ENCODE results near the gene MTMR2. TPM values are rescaled to one million over a fixed set of nuclear protein-coding genes. Genes with fewer than 3 reads are reported as not detected.

Gene MTMR2
- total and polyA plus RNA-seq, 2 of the 13 experiments (the other 11 are each of a cell fraction or from before 2014, with no cell fraction given) = 12.7 to 22.3 TPM

DNA sequence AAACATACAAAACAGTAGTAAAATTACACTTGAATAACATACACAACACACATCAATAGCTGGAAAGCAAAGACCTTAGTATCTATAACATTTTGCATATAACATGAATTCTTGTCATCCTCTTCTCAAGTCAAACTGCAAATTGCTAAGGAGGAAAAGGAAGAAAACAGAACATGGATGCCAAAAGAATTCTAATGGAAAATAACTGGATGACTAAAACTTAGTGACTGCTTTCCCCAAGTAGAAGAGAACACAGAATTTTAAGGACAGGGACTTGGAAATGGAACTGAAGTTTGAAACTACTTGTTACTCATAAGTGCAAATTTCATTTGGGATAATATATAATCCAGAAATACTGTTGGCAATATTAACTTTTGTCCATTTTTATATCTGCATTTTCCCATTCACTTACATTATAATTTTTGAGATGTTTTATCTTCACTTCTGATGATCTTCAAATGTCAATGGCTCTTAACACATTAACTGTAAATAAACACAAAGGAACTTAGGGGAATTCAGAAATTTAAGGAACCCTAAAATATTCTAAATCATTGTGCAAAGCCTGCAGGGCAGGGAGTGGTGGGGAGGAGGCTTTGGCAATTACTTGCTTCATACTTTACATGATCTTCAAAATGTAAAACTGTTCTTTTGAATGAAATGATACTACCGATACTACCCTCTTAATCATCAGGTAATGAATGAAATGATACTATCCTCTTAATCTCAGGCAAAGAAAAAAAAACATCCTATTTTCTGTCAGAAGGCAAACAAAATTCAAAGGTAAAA is 9.9 kb downstream of the MTMR2 start:
- Histone ChIP-seq H3K27ac (ENCODE audit: extremely low read length, insufficient read depth, low read length) (no peak overlapping the region), H3K79me2 (ENCODE audit: insufficient read depth, low read length) (peaks cover 48% of the 10 kb centered on the region), H3K9ac (ENCODE audit: insufficient read depth, low read depth, low read length) (no peak overlapping the region), H3K27me3 (ENCODE audit: control insufficient read depth in 1 of 2, insufficient read depth in 2 of 2, low read length in 2 of 2) (no peaks in the 10 kb centered on the region), H3K36me3 (replicated peaks in 1 of 2; ENCODE audit: control insufficient read depth in 1 of 2, insufficient read depth in 2 of 2, low read length in 2 of 2) (peaks cover 0 to 2% of the 10 kb centered on the region in 2 experiments; a peak in 2 of 5 replicates), H3K4me3 (replicated peaks in 1 of 3; ENCODE audit: insufficient read depth in 1 of 3, low read depth in 2 of 3, low read length in 3 of 3) (no peak overlapping the region), H3K9me3 (ENCODE audit: low read length) (no peaks in the 10 kb centered on the region), H3K4me2 (ENCODE audit: low read depth, low read length) (no peak overlapping the region), H3K4me1 (ENCODE audit: insufficient read depth, low read length) (peaks cover 16% of the 10 kb centered on the region; the same call in 1 of the 2 replicates), H4K20me1 (ENCODE audit: insufficient read depth, low read length) (no peaks in the 10 kb centered on the region), H2AFZ (ENCODE audit: low read length) (no peak overlapping the region)
- intact Hi-C loops (cut with micrococcal nuclease; ENCODE audit: unreplicated experiment) = no loop called here
- ChIA-PET CTCF (ENCODE audit: low intra/inter-chr PET ratio, low total read pairs) (no interaction called here), POLR2A (no interaction called here)
- FAIRE-seq (no peak), DNase-seq (ENCODE audit: low spot score) (no peak), ATAC-seq (no peak)
- WGBS (ENCODE audit: low lambda C conversion rate) = 100% methylated on average over 1 of the region's 1 CpG
- no TSS peak for BruUV-seq (replicated peaks)
- no peak for TF ChIP-seq ZNF883 (CRISPR knock-in tag; IDR thresholded peaks at IDR 0.05; ENCODE audit: not compliant biosample characterization)
- TF ChIP-seq ZNF468 (CRISPR knock-in tag; IDR thresholded peaks at IDR 0.05) = no peak
- TF ChIP-seq SP5 (CRISPR knock-in tag; IDR thresholded peaks at IDR 0.05; ENCODE audit: borderline replicate concordance, low read depth) = no peak
- no peak for TF ChIP-seq MAFK (conservative IDR thresholded peaks at IDR 0.05 in 1 of 2, IDR thresholded peaks at IDR 0.05 in 1 of 2; ENCODE audit: low read length in 2 of 2)
- no peak for TF ChIP-seq POLR2AphosphoS5 (IDR thresholded peaks at IDR 0.05; ENCODE audit: low read depth, low read length)
- TF ChIP-seq ZC3H4 (CRISPR knock-in tag; IDR thresholded peaks at IDR 0.05; ENCODE audit: borderline replicate concordance) = no peak
- TF ChIP-seq TMF1 (CRISPR knock-in tag; IDR thresholded peaks at IDR 0.05; ENCODE audit: low read depth) = no peak
- TF ChIP-seq ZNF510 (CRISPR knock-in tag; IDR thresholded peaks at IDR 0.05; ENCODE audit: low read depth) = no peak
- no peak for TF ChIP-seq MED1 (CRISPR knock-in tag; IDR thresholded peaks at IDR 0.05)
- in situ Hi-C loops (cut with HindIII; ENCODE audit: extremely low pct_ligation_motif_present, low pct_unique_long_range_greater_than_20kb) = no loop called here

All from HepG2 (cell line).